AG08396 (cell line): ENCODE results near the gene IMP3.
"Not testable (repeated sequence)": the region's sequence is repeated elsewhere in the genome, so short reads cannot be mapped to it uniquely, and the experiment has no call there.

Experiments used
- DNase-seq: peaks from one replicate; pipeline ENCODE4 v3.0.0; 2012; ENCODE audit warnings: low spot score, mixed read lengths

Gene IMP3

DNA sequence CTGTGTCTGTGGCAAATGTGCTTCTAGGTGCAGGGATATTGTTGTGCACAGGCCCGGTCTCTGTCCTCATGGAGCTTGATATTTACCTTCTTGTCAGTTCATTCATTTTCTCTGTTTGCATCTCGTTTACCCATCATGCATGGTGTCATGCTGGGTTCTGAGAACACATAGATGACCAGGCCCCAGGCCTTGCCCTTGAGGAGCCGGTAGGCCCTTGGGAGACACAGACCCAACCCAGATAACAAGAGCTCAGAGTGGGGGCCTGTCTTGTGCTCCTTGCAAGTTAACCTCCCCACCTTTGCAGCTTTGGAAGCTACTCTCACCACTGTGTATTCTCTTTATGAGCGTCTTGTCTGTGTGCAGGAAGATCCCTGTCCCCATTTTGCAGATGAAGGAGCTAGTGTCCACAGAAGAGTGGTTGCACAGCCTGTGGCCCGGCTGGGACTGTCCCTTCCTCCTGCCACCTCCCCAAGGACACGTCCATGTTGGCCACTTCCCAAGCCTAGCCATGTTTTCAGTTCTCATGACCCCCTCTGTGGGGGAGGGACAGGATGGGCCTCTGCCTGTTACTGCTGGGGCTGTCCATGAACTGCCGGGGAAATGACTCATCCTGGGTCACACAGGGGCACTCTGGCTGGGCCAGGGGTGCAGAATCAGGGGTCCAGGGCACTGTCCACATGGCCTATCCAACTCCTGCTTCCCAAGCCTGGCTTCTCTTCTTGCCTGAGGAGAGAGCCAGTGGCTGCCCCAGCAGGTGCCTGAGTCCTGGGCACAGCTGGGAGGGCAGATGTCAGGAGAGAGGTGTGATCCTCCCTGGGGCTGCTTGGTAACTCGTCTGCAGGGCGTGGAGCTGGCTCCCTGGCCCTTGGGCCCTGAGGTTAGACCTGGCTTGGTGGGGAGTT lies 11.1 kb upstream of the IMP3 start:
- DNase-seq = no peak

DNA sequence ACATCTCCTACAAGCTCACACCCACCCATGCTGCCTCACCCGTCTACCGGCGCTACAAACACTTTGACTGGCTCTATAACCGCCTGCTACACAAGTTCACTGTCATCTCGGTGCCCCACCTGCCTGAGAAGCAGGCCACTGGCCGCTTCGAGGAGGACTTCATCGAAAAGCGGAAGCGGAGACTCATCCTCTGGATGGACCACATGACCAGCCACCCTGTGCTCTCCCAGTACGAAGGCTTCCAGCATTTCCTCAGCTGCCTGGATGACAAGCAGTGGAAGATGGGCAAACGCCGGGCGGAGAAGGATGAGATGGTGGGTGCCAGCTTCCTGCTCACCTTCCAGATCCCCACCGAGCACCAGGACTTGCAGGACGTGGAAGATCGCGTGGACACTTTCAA lies 9.8 kb upstream of the IMP3 start:
- no peak for DNase-seq

GRCh38 chr15:75649045-75649761 lies 9.2 kb upstream of the IMP3 start:
- DNase-seq = no peak

- peak; percentile 58 for DNase-seq
These were observed 8.4 kb upstream of the IMP3 start for GRCh38 chr15:75648156-75649000.

- peak; percentile 88 for DNase-seq
These were observed 7.5 kb upstream of the IMP3 start, which contains the start of gene SNX33 for GRCh38 chr15:75647370-75648155. TSS of gene SNX33 (plus strand) at chr15:75647912. CDS start at chr15:75649103, 1,191 bp downstream.

DNA sequence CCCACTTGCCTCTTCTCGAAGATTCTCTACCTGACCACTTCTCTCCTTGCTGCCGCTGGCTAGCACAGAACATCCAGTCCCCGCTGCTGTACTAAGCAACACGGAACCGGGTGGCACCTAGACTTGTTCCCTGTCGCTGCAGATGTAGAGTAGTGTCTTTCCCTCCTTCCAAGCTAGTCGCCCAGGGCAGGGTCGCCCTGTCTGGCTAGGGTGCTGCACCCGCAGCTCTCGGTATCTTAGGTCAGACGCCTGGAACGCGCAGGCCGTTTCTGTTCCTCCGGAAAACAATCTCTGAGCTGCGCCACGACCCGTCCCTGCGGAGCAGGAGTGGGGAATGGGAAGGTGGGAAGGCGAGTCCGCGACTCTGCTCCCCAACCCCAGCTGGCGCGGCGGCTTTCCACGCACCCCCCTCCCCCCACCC lies 6.9 kb upstream of the IMP3 start:
- DNase-seq = peak; percentile 52

DNA sequence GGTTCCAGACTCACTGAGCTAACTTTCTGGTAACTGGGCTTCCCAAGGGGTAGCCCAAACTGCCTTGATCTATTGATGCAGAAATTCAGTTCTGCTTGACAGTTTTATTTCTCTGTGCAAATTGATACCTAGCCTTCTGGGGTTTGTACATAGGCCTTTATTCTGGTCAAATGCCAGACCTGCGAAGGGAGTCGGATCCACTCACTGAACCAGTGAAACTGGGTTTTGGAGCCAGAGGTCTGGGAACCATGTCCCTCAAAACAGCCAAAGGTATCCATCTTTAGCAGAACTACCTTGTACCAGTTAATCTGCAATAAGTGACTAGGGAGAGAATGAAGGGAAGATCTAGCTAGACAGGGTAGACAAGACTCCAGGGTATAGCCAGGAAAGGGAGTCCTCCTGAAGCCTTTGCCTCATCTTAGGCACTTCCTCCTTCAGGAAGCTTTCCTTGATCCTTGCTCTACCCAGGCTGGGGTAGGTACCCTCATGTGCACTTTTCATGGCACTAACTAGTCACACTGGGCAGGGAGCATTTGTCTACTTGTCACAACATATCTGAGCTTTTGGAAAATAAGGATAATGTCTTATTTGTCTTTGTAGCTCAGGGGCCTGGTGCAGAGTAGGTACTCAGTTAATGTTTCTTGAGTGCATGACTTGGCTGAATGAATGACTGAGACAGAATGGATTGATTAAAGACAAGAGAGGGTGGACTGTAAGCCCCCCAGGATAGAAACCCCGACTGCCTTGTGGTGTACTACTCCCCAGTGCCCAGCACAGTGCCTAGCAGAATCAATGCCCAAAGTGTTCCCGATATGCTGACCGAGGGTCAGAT lies 6.3 kb upstream of the IMP3 start:
- DNase-seq = no peak

DNA sequence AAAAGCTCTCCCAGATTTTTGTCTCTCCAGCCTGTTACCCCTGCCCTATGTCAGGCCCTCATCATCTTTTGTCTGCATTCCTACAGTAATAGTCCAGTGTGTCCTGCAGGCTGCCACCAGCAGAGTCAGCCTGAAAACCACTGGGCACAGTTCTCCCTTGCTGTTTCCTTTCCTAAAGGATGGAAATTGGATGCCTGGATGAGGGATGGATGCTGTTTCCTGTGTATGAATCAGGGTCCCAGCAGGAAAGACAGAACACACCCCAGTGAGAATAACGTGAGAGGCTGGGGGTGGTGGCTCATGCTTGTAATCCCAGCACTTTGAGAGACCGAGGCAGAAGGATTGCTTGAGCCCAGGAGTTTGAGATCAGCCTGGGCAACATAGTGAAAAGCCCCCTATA lies 4.4 kb upstream of the IMP3 start:
- no peak for DNase-seq

GRCh38 chr15:75641603-75642002 lies 1.6 kb upstream of the IMP3 start:
- no peak for DNase-seq

GRCh38 chr15:75641179-75641503 lies 1.1 kb upstream of the IMP3 start:
- no peak for DNase-seq

DNA sequence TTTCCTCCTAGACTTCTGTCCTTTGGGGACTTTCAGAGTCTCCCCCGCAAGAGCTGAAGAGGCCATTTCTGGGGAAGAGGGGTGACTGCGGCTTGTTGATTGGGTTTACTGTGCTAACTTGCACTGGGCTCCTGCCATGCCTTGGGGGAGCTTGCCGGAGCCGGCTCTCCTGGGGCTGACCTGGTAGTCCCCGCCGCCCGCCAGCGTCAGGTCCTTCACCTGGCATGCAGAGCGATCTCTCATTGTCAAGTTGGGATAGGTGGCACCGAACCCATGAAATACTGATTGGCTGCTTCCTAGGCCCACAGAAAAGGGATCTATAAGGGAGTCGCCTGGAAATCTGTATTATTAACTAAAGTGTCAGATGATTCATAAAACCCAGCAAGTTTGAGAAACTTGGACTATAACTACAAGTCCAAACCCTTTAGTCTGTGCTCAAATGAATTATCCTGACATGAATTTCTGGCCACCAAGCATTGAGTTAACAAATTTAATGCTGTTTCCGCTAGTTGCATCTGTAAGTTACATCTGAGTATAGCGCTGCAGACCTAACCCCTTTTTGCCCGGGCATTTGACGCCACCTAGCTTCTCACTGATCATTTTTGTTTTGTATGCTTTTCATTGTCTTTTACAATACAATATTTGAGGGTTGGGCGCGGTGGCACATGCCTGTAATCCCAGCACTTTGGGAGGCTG lies 607 bp upstream of the IMP3 start:
- no peak for DNase-seq

- DNase-seq = no peak
These were observed 774 bp downstream of the IMP3 start for GRCh38 chr15:75639191-75639708.

GRCh38 chr15:75637245-75638009 lies 2.6 kb downstream of the IMP3 start:
- no peak for DNase-seq

DNA sequence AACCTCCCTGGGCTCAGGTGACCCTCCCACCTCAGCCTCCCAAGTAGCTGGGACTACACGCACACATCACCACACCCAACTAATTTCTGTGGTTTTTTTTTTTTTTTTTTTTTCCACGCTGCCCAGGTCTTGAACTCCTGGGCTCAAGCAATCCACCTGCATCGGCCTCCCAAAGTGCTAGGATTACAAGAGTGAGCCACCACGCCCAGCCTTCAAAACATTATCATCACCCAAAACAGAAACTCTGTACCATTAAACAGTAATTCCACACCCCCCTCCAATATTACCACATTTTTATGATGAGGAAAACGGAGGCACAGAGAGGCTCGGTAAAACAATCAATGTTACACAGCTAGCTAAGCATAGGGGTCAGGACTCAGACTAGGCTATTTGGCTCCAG lies 4.0 kb downstream of the IMP3 start:
- no peak for DNase-seq

DNA sequence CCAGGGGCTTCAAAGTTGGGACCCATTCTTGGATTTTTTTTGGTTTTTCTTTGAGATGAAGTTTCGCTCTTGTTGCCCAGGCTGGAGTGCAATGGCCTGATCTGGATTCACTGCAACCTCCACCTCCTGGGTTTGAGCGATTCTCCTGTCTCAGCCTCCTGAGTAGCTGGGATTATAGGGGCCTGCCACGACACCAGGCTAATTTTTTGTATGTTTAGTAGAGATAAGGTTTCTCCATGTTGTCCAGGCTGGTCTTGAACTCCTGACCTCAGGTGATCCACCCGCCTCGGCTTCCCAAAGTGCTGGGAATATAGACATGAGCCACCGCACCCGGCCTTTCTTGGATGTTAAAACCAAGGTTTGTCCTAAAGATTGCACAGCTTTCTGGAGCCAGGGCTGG lies 6.1 kb downstream of the IMP3 start:
- DNase-seq = not testable (repeated sequence)

GRCh38 chr15:75631935-75632334 lies 8.1 kb downstream of the IMP3 start:
- DNase-seq = no peak

- peak; percentile 94 for DNase-seq
These were observed 14.3 kb downstream of the IMP3 start, which contains the start of gene SNUPN for GRCh38 chr15:75625542-75626347. TSS of gene SNUPN (minus strand) at chr15:75625725. CDS start at chr15:75621051, 4,674 bp downstream.

GRCh38 chr15:75622505-75622904 lies 17.5 kb downstream of the IMP3 start:
- DNase-seq = no peak
